ENCODE data around the gene SLC2A1. TPM values are rescaled to one million over a fixed set of nuclear protein-coding genes. Genes with fewer than 3 reads are reported as not detected.
A peak's percentile ranks its signal among the peaks of the same experiment; 100 is the strongest.

The SLC2A1 gene
- total and polyA plus RNA-seq, 2 of the 13 experiments (the other 11 are each of a cell fraction or from before 2014, with no cell fraction given): 125 to 423 TPM

- TF ChIP-seq ARID4A (CRISPR knock-in tag; IDR thresholded peaks at IDR 0.05; ENCODE audit: borderline replicate concordance) (peak; percentile 23; the same call in 1 of the 2 replicates), ZNF747 (CRISPR knock-in tag; IDR thresholded peaks at IDR 0.05; ENCODE audit: borderline replicate concordance) (0 out of 2 replicates have a peak, but pooled peaks have one; percentile 45), AKAP8 (CRISPR knock-in tag; IDR thresholded peaks at IDR 0.05) (peak; percentile 51; the same call in 1 of the 2 replicates), ZNF75D (CRISPR knock-in tag; IDR thresholded peaks at IDR 0.05; ENCODE audit: borderline replicate concordance) (no peak), ZBTB26 (CRISPR knock-in tag; IDR thresholded peaks at IDR 0.05; ENCODE audit: borderline replicate concordance) (peak; percentile 66; the same call in 1 of the 2 replicates), RFX1 (IDR thresholded peaks at IDR 0.05) (no peak), HDAC2 (CRISPR knock-in tag; IDR thresholded peaks at IDR 0.05) (0 out of 2 replicates have a peak, but pooled peaks have one; percentile 22), MAFF (IDR thresholded peaks at IDR 0.05; ENCODE audit: low read depth, low read length) (peak; percentile 100), ETV5 (CRISPR knock-in tag; IDR thresholded peaks at IDR 0.05; ENCODE audit: borderline replicate concordance) (peak; percentile 8; the same call in 1 of the 2 replicates), TBX2 (CRISPR knock-in tag; IDR thresholded peaks at IDR 0.05; ENCODE audit: borderline replicate concordance) (peak; percentile 50; the same call in 1 of the 2 replicates), SIN3A (IDR thresholded peaks at IDR 0.05; ENCODE audit: borderline replicate concordance, low read depth, low read length) (0 out of 2 replicates have a peak, but pooled peaks have one; percentile 37), ZNF530 (CRISPR knock-in tag; IDR thresholded peaks at IDR 0.05; ENCODE audit: low read depth) (no peak), PAX8 (CRISPR knock-in tag; IDR thresholded peaks at IDR 0.05; ENCODE audit: borderline replicate concordance) (no peak), SOX13 (IDR thresholded peaks at IDR 0.05) (no peak), SOX13 (CRISPR knock-in tag; conservative IDR thresholded peaks at IDR 0.05 in 1 of 2, IDR thresholded peaks at IDR 0.05 in 1 of 2) (0 out of 4 replicates have a peak, but pooled peaks of 1 of the 2 experiments have one; percentile 16), E2F2 (CRISPR knock-in tag; IDR thresholded peaks at IDR 0.05; ENCODE audit: borderline replicate concordance) (no peak), ZNF281 (CRISPR knock-in tag; IDR thresholded peaks at IDR 0.05; ENCODE audit: borderline replicate concordance) (peak; percentile 81), MXD4 (CRISPR knock-in tag; IDR thresholded peaks at IDR 0.05) (no peak), MAFK (conservative IDR thresholded peaks at IDR 0.05 in 1 of 2, IDR thresholded peaks at IDR 0.05 in 1 of 2; ENCODE audit: low read length in 2 of 2) (peak; percentile 100)
Observed at GRCh38 chr1:42962641-42963377, 4.1 kb upstream of the SLC2A1 start (continued).
